SK-N-MC (cell line): Measurements from ENCODE around the gene EDDM13.

ENCODE experiments used
- EZH2 ChIP-seq: fragments of 200-600 bp; sonication (generic); IDR thresholded peaks from one replicate; pipeline ENCODE4 v1.6.1; 2017; ENCODE audit warnings: antibody characterized with exemption
- FOXP2 ChIP-seq: optimal IDR thresholded peaks from 2 replicates; pipeline ENCODE3; 2011; ENCODE audit warnings: mild to moderate bottlenecking, moderate library complexity; ENCODE audit not compliant: insufficient read depth; ENCODE audit errors: extremely low read length, control extremely low read depth
- POLR2AphosphoS5 ChIP-seq: IDR thresholded peaks from 2 replicates; pipeline ENCODE4 v1.6.1; 2012; ENCODE audit warnings: mild to moderate bottlenecking, low read depth, low read length, borderline replicate concordance

GRCh38 chr19:56348289-56348877 is 75.8 kb downstream of the EDDM13 start:
- no peak for TF ChIP-seq POLR2AphosphoS5
- no peak for TF ChIP-seq EZH2
- TF ChIP-seq FOXP2 = no peak
